ENCODE measurements around the gene KIF1B. TPM values are rescaled to one million over a fixed set of nuclear protein-coding genes. Genes with fewer than 3 reads are reported as not detected.

KIF1B gene
- total and polyA plus RNA-seq, 9 of the 15 experiments (the other 6 are each of a cell fraction or from before 2014, with no cell fraction given), result 2.8 to 19.8 (median 11.9) TPM

DNA sequence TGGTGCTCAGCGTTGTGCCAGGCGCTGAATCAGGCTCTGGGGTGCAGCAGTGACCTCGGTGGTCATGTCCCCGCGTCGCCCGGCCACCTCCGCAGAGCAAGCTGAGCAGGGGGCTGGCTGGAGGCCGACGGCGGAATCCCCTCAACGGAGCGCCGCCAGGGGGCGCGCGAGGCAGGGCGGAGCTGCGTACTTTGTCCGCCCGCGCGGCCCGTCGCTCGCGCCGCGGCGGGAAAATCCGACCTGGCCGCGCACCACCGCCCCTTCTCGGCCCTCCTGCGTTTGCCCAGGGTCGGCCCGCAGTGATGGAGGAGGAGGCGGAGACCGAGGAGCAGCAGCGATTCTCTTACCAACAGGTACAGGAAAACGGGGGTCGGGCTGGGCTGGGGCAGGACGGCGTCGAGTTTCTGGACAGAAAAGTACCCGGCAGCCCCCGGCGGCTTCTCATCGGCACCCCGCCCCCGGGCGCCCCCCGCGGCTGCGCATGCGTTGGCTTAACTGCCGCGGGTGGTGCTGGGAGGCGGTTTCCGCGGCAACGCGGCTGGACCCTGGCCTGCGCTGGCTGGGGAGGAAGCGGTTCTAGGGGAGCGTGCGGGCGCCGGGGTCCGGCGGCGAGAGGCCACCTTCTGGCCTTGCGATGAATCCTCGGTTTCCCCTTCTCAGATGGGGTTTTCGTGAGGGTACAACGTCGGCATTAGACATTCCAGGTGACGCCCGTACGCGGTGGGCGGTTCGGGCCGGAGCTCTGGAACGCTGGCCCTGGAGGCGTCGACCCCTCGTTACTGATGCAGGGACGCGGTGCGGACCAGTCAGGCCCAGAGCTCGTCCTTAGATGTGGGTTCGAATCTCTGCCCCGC lies 220.1 kb downstream of the KIF1B start, which contains the start of gene CENPS (continued):
- TF ChIP-seq, protein P1, sequence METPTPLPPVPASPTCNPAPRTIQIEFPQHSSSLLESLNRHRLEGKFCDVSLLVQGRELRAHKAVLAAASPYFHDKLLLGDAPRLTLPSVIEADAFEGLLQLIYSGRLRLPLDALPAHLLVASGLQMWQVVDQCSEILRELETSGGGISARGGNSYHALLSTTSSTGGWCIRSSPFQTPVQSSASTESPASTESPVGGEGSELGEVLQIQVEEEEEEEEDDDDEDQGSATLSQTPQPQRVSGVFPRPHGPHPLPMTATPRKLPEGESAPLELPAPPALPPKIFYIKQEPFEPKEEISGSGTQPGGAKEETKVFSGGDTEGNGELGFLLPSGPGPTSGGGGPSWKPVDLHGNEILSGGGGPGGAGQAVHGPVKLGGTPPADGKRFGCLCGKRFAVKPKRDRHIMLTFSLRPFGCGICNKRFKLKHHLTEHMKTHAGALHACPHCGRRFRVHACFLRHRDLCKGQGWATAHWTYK (CRISPR knock-in tag; IDR thresholded peaks at IDR 0.05), result peak; percentile 88; the same call in 1 of the 2 replicates
- TF ChIP-seq POLR2G (IDR thresholded peaks at IDR 0.05; ENCODE audit: low read depth, low read length) (peak; percentile 84), MYBL2 (IDR thresholded peaks at IDR 0.05; ENCODE audit: low read depth) (no peak), MYBL2 (CRISPR knock-in tag; IDR thresholded peaks at IDR 0.05; ENCODE audit: borderline replicate concordance) (0 out of 2 replicates have a peak, but pooled peaks have one; percentile 38), ARID3B (CRISPR knock-in tag; IDR thresholded peaks at IDR 0.05; ENCODE audit: borderline replicate concordance) (peak; percentile 27; the same call in 1 of the 2 replicates), CREB3 (tag; conservative IDR thresholded peaks at IDR 0.05; ENCODE audit: low read depth) (no peak), ZNF408 (CRISPR knock-in tag; IDR thresholded peaks at IDR 0.05; ENCODE audit: low read depth) (no peak), GTF2F1 (IDR thresholded peaks at IDR 0.05; ENCODE audit: low read depth, low read length) (peak; percentile 83), SMARCA5 (IDR thresholded peaks at IDR 0.05) (no peak), ZKSCAN8 (CRISPR knock-in tag; IDR thresholded peaks at IDR 0.05) (no peak), STAT5B (CRISPR knock-in tag; IDR thresholded peaks at IDR 0.05) (no peak), STAG1 (CRISPR knock-in tag; IDR thresholded peaks at IDR 0.05; ENCODE audit: borderline replicate concordance) (peak; percentile 82), GABPB1 (CRISPR knock-in tag; IDR thresholded peaks at IDR 0.05) (peak; percentile 84), PURB (CRISPR knock-in tag; IDR thresholded peaks at IDR 0.05; ENCODE audit: low read depth) (no peak), SNAPC5 (CRISPR knock-in tag; IDR thresholded peaks at IDR 0.05) (no peak), ATF7 (IDR thresholded peaks at IDR 0.05) (peak; percentile 89)
- TF ChIP-seq, protein P2, sequence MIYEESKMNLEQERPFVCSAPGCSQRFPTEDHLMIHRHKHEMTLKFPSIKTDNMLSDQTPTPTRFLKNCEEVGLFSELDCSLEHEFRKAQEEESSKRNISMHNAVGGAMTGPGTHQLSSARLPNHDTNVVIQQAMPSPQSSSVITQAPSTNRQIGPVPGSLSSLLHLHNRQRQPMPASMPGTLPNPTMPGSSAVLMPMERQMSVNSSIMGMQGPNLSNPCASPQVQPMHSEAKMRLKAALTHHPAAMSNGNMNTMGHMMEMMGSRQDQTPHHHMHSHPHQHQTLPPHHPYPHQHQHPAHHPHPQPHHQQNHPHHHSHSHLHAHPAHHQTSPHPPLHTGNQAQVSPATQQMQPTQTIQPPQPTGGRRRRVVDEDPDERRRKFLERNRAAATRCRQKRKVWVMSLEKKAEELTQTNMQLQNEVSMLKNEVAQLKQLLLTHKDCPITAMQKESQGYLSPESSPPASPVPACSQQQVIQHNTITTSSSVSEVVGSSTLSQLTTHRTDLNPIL (CRISPR knock-in tag; IDR thresholded peaks at IDR 0.05), result no peak
- TF ChIP-seq, protein P3, sequence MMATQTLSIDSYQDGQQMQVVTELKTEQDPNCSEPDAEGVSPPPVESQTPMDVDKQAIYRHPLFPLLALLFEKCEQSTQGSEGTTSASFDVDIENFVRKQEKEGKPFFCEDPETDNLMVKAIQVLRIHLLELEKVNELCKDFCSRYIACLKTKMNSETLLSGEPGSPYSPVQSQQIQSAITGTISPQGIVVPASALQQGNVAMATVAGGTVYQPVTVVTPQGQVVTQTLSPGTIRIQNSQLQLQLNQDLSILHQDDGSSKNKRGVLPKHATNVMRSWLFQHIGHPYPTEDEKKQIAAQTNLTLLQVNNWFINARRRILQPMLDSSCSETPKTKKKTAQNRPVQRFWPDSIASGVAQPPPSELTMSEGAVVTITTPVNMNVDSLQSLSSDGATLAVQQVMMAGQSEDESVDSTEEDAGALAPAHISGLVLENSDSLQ (IDR thresholded peaks at IDR 0.05), result 0 out of 2 replicates have a peak, but pooled peaks have one; percentile 20
- TF ChIP-seq, protein P4, sequence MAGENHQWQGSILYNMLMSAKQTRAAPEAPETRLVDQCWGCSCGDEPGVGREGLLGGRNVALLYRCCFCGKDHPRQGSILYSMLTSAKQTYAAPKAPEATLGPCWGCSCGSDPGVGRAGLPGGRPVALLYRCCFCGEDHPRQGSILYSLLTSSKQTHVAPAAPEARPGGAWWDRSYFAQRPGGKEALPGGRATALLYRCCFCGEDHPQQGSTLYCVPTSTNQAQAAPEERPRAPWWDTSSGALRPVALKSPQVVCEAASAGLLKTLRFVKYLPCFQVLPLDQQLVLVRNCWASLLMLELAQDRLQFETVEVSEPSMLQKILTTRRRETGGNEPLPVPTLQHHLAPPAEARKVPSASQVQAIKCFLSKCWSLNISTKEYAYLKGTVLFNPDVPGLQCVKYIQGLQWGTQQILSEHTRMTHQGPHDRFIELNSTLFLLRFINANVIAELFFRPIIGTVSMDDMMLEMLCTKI (IDR thresholded peaks at IDR 0.05; ENCODE audit: partially characterized antibody), result no peak
